ENCODE results near the gene OTUD3. TPM values are rescaled to one million over a fixed set of nuclear protein-coding genes. Genes with fewer than 3 reads are reported as not detected.
A peak's percentile ranks its signal among the peaks of the same experiment; 100 is the strongest.

OTUD3 gene
- total and polyA plus RNA-seq, 9 of the 15 experiments (the other 6 are each of a cell fraction or from before 2014, with no cell fraction given) = 2.0 to 16.6 (median 11.0) TPM

GRCh38 chr1:19882111-19883071, at the start of gene OTUD3 (continued):
- TF ChIP-seq CHD7 (IDR thresholded peaks at IDR 0.05; ENCODE audit: low read depth, low read length) (no peak), TFAM (CRISPR knock-in tag; conservative IDR thresholded peaks at IDR 0.05) (no peak), NFIX (CRISPR knock-in tag; IDR thresholded peaks at IDR 0.05; ENCODE audit: low read depth) (no peak), PML (IDR thresholded peaks at IDR 0.05; ENCODE audit: low read length) (peak; percentile 49; the same call in 1 of the 2 replicates), ZNF696 (CRISPR knock-in tag; conservative IDR thresholded peaks at IDR 0.05) (no peak), E2F3 (CRISPR knock-in tag; IDR thresholded peaks at IDR 0.05) (peak; percentile 59; the same call in 1 of the 2 replicates), KLF6 (CRISPR knock-in tag; IDR thresholded peaks at IDR 0.05; ENCODE audit: borderline replicate concordance) (no peak), NR2C1 (IDR thresholded peaks at IDR 0.05) (no peak), NR2C1 (tag; IDR thresholded peaks at IDR 0.05) (no peak), MCM3 (IDR thresholded peaks at IDR 0.05) (no peak), ELK3 (CRISPR knock-in tag; IDR thresholded peaks at IDR 0.05) (no peak), HNRNPK (IDR thresholded peaks at IDR 0.05; ENCODE audit: low read depth, low read length, poor library complexity, severe bottlenecking) (no peak), ZNF408 (CRISPR knock-in tag; IDR thresholded peaks at IDR 0.05; ENCODE audit: low read depth) (no peak), RFX1 (IDR thresholded peaks at IDR 0.05) (no peak)
